NT2/D1 (cell line): ENCODE results near the gene AAMP.
A peak's percentile ranks its signal among the peaks of the same experiment; 100 is the strongest.

ENCODE experiments used
- DNase-seq: peaks from one replicate; pipeline ENCODE4 v3.0.0-alpha.2; 2011; ENCODE audit warnings: low read depth, low spot score
- H3K27me3 ChIP-seq: 2 replicates; pipeline ENCODE4 v1.6.0; 2011; ENCODE audit warnings: mild to moderate bottlenecking; ENCODE audit not compliant: insufficient read length, insufficient read depth
- H3K36me3 ChIP-seq: 2 replicates; pipeline ENCODE4 v1.6.1; 2011; ENCODE audit warnings: mild to moderate bottlenecking, low read length, mixed read lengths; ENCODE audit not compliant: insufficient read depth, insufficient read length
- H3K4me1 ChIP-seq: 2 replicates; pipeline ENCODE4 v1.5.1; 2011; ENCODE audit not compliant: insufficient read depth, insufficient read length
- H3K4me3 ChIP-seq: 2 replicates; pipeline ENCODE4 v1.5.1; 2011; ENCODE audit warnings: low read depth; ENCODE audit not compliant: insufficient read length
- H3K9ac ChIP-seq: 2 replicates; pipeline ENCODE4 v1.6.0; 2011; ENCODE audit warnings: low read depth; ENCODE audit not compliant: insufficient read length
- H3K9me3 ChIP-seq: 2 replicates; pipeline ENCODE4 v1.5.1; 2011; ENCODE audit warnings: mild to moderate bottlenecking, low read length; ENCODE audit not compliant: insufficient read depth
- SUZ12 ChIP-seq: IDR thresholded peaks from 2 replicates; pipeline ENCODE4 v1.6.1; 2011; ENCODE audit not compliant: insufficient read length, insufficient read depth; ENCODE audit errors: extremely low read depth
- YY1 ChIP-seq: IDR thresholded peaks from 2 replicates; pipeline ENCODE4 v1.6.1; 2011; ENCODE audit not compliant: insufficient read length, insufficient read depth
- ZNF274 ChIP-seq: IDR thresholded peaks from 2 replicates; pipeline ENCODE4 v1.6.1; 2011; ENCODE audit warnings: mild to moderate bottlenecking, low read depth, low read length

AAMP gene

DNA sequence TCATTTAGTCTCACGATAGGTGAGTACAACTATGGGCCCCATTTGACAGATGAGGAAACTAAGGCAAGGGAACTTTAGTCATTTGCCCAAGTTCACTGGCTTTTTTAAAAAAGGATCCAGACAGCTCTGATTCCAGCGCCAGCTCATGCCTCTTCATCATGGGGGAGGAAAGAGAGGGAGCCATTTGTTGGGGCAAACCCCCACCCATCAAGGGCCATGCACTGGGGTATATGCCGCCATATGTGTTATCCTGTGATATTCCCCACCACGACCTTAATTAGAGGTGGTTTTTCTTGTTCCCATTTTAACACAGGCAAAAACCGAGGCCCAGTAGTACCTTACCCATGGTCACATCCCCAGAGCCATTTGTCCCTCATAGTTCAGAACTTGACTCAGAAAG, 9.8 kb downstream of the AAMP start:
- H3K9me3 ChIP-seq, result no peaks in the 10 kb centered on the region
- no peak overlapping the region for H3K9ac ChIP-seq
- no peak for TF ChIP-seq ZNF274
- TF ChIP-seq SUZ12, result no peak
- TF ChIP-seq YY1, result no peak
- H3K27me3 ChIP-seq, result no peaks in the 10 kb centered on the region
- H3K36me3 ChIP-seq, result peaks cover 41% of the 10 kb centered on the region
- H3K4me1 ChIP-seq, result peaks cover 20% of the 10 kb centered on the region
- H3K4me3 ChIP-seq, result no peak overlapping the region
- no peak for DNase-seq

GRCh38 chr2:218259099-218259961, 10.6 kb downstream of the AAMP start:
- H3K36me3 ChIP-seq, result peaks cover 41% of the 10 kb centered on the region
- TF ChIP-seq ZNF274 (no peak), SUZ12 (no peak), YY1 (no peak)
- H3K4me3 ChIP-seq, result no peak overlapping the region
- no peaks in the 10 kb centered on the region for H3K9me3 ChIP-seq
- no peak for DNase-seq
- H3K4me1 ChIP-seq, result peaks cover 20% of the 10 kb centered on the region
- H3K27me3 ChIP-seq, result no peaks in the 10 kb centered on the region
- H3K9ac ChIP-seq, result peak overlapping the region; percentile 3

DNA sequence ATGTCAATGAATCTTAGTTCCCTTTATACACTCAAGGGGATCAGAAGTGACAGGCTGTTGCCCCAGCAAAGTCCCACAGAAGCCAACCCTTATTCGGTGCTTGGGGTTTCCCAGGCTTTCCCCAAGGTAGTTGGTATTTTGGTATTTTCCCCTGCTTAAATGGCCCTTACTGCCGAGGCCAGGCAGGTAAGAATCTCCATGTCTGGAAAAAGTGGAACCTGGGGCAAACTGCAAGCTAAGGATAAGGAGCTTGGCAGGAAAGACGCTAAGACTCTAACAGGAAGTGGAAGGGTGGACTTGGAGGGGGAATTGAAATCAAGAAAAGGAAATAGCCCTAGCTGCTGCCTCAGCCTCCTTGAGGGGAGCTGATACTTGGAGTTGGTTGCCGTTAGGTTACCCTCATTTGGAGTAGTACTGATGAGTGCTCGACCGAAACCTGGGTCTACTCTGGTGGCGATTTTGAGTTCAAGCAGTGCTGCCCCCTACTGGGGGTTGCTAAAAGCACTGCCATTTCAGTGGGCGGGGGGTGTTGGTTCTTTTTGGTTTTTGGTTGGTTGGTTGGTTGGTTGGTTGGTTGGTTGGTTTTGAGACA, 12.5 kb downstream of the AAMP start:
- peak; percentile 46 for DNase-seq

DNA sequence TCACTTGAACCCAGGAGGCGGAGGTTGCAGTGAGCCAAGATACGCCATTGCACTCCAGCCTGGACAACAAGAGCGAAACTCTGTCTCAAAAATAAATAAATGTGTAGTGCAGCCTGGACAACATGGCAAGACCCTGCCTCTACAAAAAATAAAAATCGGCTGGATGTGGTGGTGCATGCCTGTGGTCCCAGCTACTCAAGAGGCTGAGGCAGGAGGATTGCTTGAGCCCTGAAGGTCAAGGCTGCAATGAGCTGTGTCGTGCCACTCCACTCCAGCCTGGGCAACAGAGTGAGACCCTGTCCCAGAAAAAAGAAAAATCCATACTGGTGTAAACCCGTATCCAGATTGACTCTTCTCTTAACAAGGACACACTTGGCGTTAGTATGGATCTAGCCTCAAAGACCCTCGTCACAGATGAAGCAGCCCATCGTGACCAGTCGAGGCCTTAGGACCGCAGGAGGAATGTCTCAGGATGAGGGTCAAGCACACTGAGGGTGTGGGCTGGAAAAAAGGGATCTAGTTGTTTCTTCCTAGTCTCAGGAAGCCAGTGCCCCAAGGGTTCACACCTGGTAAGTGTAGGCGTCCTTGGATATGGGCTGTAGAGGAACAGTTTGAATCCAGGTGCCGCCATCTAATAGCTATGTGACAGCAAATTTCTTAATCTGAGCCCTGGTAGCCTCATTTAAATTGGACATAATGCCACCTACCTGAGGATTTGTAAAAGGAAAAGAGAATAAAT, 13.2 kb downstream of the AAMP start:
- H3K9ac ChIP-seq, result no peak overlapping the region
- peaks cover 48% of the 10 kb centered on the region for H3K36me3 ChIP-seq

More for the DNA sequence above, 12.5 kb downstream of the AAMP start:
- H3K9ac ChIP-seq, result no peak overlapping the region
- H3K4me1 ChIP-seq, result peaks cover 20% of the 10 kb centered on the region
- H3K36me3 ChIP-seq, result peaks cover 41% of the 10 kb centered on the region
- no peaks in the 10 kb centered on the region for H3K27me3 ChIP-seq
- no peaks in the 10 kb centered on the region for H3K9me3 ChIP-seq
- no peak overlapping the region for H3K4me3 ChIP-seq
- TF ChIP-seq ZNF274 (no peak), SUZ12 (no peak), YY1 (no peak)

GRCh38 chr2:218255446-218255845, 14.5 kb downstream of the AAMP start:
- H3K36me3 ChIP-seq, result peaks cover 61% of the 10 kb centered on the region
- TF ChIP-seq ZNF274 (no peak), YY1 (no peak), SUZ12 (no peak)
- DNase-seq, result no peak

More for the DNA sequence above, 13.2 kb downstream of the AAMP start:
- no peaks in the 10 kb centered on the region for H3K27me3 ChIP-seq
- DNase-seq, result no peak
- no peaks in the 10 kb centered on the region for H3K9me3 ChIP-seq
- peaks cover 18% of the 10 kb centered on the region for H3K4me1 ChIP-seq
- TF ChIP-seq YY1 (no peak), SUZ12 (no peak), ZNF274 (no peak)
- no peak overlapping the region for H3K4me3 ChIP-seq

DNA sequence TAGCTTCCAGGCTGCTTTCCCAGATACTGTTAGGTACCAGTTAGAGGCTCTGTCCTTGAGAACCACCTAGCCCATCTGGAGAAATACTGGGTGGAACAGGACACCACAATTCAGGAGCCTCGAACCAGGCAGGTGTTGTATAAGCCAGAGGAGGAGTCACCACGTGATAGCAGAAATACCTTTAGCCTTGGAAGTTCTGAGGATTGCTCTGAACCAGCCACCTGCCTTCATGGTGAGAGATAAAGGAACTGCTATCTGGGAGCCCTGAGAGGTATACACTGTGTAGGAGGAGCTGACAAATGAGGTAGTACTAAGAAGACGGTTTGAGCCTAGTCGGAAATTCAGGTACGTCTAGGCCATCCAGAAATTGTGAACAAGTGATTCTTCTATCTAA, 16.7 kb downstream of the AAMP start:
- TF ChIP-seq SUZ12 (no peak), ZNF274 (no peak), YY1 (no peak)
- no peaks in the 10 kb centered on the region for H3K9me3 ChIP-seq
- H3K27me3 ChIP-seq, result no peaks in the 10 kb centered on the region
- H3K9ac ChIP-seq, result no peak overlapping the region
- H3K4me1 ChIP-seq, result no peaks in the 10 kb centered on the region
- peaks cover 82% of the 10 kb centered on the region for H3K36me3 ChIP-seq
- no peak for DNase-seq
- no peak overlapping the region for H3K4me3 ChIP-seq

More at GRCh38 chr2:218255446-218255845, 14.5 kb downstream of the AAMP start:
- H3K4me1 ChIP-seq, result peaks cover 14% of the 10 kb centered on the region
- H3K9ac ChIP-seq, result no peak overlapping the region
- no peak overlapping the region for H3K4me3 ChIP-seq
- H3K9me3 ChIP-seq, result no peaks in the 10 kb centered on the region
- H3K27me3 ChIP-seq, result no peaks in the 10 kb centered on the region
